Kidney (tissue), 14 donors: Measurements from ENCODE around the gene MLLT1. TPM values are rescaled to one million over a fixed set of nuclear protein-coding genes. Genes with fewer than 3 reads are reported as not detected.

Source experiments
- DNase-seq, 5 donors: peaks; one replicate each; pipeline ENCODE4 v3.0.0-alpha.2; 2013 to 2020
- FAIRE-seq: peaks from 2 replicates; lab custom pipeline; 2012; peaks lifted over from hg19 to GRCh38; lab: Jason Lieb, UNC
- H3K27ac ChIP-seq, 2 donors: one replicate each; pipeline ENCODE4 v1.7.0; 2013; ENCODE audit warnings: low read depth in 2 of 2, low read length in 2 of 2, inconsistent platforms in 1 of 2
- H3K27me3 ChIP-seq: one replicate; pipeline ENCODE4 v1.7.1; 2013; ENCODE audit warnings: low read length, inconsistent platforms; ENCODE audit not compliant: control insufficient read depth, insufficient read depth
- H3K36me3 ChIP-seq, 3 donors: one replicate each; pipeline versions ENCODE4 v1.7.0 to v1.7.1; 2013; ENCODE audit warnings: low read length in 3 of 3, control low read depth in 1 of 3, inconsistent platforms in 1 of 3; ENCODE audit not compliant: insufficient read depth in 3 of 3, control insufficient read depth in 2 of 3
- H3K4me1 ChIP-seq, 3 donors: one replicate each; pipeline versions ENCODE4 v1.7.0 to v1.7.1; 2013; ENCODE audit warnings: low read length in 3 of 3, inconsistent platforms in 1 of 3, low read depth in 1 of 3; ENCODE audit not compliant: control insufficient read depth in 2 of 3, insufficient read depth in 2 of 3
- H3K4me3 ChIP-seq, 3 donors: one replicate each; pipeline versions ENCODE4 v1.7.0 to v1.8.1; 2013; ENCODE audit warnings: low read length in 3 of 3, control low read depth in 1 of 3, inconsistent platforms in 1 of 3
- H3K9ac ChIP-seq, 3 donors: one replicate each; pipeline versions ENCODE4 v1.7.0 to v1.7.1; 2013; ENCODE audit warnings: low read length in 3 of 3, control low read depth in 1 of 3, inconsistent platforms in 1 of 3
- H3K9me3 ChIP-seq, 3 donors: one replicate each; pipeline versions ENCODE4 v1.7.0 to v1.7.1; 2013; ENCODE audit warnings: low read length in 3 of 3, control low read depth in 1 of 3, inconsistent platforms in 1 of 3; ENCODE audit not compliant: control insufficient read depth in 2 of 3, insufficient read depth in 1 of 3
- intact Hi-C: fragments of 100-400 bp; cut with DNase I; formaldehyde crosslinking; loops from one replicate; pipeline ENCODE4 v1.11.1; 2022
- polyA plus RNA-seq: library from polyadenylated mRNA; stranded (reverse); fragments of 350-450 nt; fragmentation: Illumina TruSeq; extraction: RNeasy Lipid Tissue Mini Kit (QIAGEN cat#74804); gene quantifications from one replicate; pipeline ENCODE4 v1.2.3, GENCODE V29; 2014; ENCODE audit warnings: low read depth, low replicate concordance; ENCODE audit not compliant: insufficient read depth
- total RNA-seq: library from RNA; stranded (reverse); fragmentation: NEBNext Ultra II Directional; extraction: Animal tissue kit (Norgen Biotek cat#: 25700); gene quantifications from one replicate; pipeline ENCODE4 v1.2.1, GENCODE V29; 2021
- TF ChIP-seq, protein P1 (sequence below): IDR thresholded peaks from 3 replicates; pipeline ENCODE4 v1.5.1; 2012; ENCODE audit warnings: mild to moderate bottlenecking, moderate library complexity, borderline replicate concordance; ENCODE audit not compliant: insufficient read depth; ENCODE audit errors: extremely low read depth
- donor health status: control.
- donor health status: control.
- donor health status: control.
- donor health status: control.
- donor health status: control.
- donor health status: DM: yes; HTN: yes; CAD: no.
- donor health status: Normal renal cell carcinoma (clear cell type).

The MLLT1 gene
- total and polyA plus RNA-seq, 2 donors from 2014 or later: 32.0 to 53.2 TPM

DNA sequence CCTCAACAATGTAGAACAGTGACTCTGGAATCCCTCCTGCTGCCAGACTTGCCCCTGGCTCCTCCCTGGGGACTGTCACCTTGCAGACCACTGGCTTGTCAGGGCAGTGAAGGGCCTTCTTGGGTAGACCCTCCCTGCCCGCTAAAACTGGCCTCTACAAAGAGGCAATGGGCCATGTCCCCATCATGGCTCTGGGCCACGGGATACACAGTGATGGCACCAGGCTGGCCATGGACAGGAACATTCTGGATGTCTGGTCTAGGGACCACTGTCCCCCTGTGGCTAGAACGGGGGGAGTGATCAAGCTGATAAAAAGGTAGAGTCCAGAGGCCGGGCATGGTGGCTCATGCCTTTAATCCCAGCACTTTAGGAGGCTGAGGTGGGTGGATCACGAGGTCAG is 83.4 kb downstream of the MLLT1 start:
- Histone ChIP-seq H3K4me1 (peaks cover 0 to 7% (median 0%) of the 10 kb centered on the region in 3 donors), H3K27ac (no peak overlapping the region), H3K27me3 (no peaks in the 10 kb centered on the region), H3K9ac (no peak overlapping the region), H3K4me3 (no peak overlapping the region), H3K36me3 (peaks cover 0 to 3% (median 0%) of the 10 kb centered on the region in 3 donors), H3K9me3 (no peaks in the 10 kb centered on the region)
- TF ChIP-seq, protein P1, sequence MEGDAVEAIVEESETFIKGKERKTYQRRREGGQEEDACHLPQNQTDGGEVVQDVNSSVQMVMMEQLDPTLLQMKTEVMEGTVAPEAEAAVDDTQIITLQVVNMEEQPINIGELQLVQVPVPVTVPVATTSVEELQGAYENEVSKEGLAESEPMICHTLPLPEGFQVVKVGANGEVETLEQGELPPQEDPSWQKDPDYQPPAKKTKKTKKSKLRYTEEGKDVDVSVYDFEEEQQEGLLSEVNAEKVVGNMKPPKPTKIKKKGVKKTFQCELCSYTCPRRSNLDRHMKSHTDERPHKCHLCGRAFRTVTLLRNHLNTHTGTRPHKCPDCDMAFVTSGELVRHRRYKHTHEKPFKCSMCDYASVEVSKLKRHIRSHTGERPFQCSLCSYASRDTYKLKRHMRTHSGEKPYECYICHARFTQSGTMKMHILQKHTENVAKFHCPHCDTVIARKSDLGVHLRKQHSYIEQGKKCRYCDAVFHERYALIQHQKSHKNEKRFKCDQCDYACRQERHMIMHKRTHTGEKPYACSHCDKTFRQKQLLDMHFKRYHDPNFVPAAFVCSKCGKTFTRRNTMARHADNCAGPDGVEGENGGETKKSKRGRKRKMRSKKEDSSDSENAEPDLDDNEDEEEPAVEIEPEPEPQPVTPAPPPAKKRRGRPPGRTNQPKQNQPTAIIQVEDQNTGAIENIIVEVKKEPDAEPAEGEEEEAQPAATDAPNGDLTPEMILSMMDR: no peak
- intact Hi-C loops: no loop called here
- FAIRE-seq (no peak), DNase-seq (no peak)

- Histone ChIP-seq H3K4me1 (no peaks in the 10 kb centered on the region), H3K36me3 (peaks cover 0 to 3% (median 0%) of the 10 kb centered on the region in 3 donors), H3K27ac (no peak overlapping the region), H3K9me3 (no peaks in the 10 kb centered on the region), H3K27me3 (no peaks in the 10 kb centered on the region), H3K4me3 (no peak overlapping the region), H3K9ac (no peak overlapping the region)
- intact Hi-C loops: no loop called here
- TF ChIP-seq, protein P1: no peak
- no peak for DNase-seq
- FAIRE-seq: no peak
These were observed 91.0 kb downstream of the MLLT1 start for GRCh38 chr19:6188811-6189210.

GRCh38 chr19:6187374-6187773 is 92.4 kb downstream of the MLLT1 start:
- Histone ChIP-seq H3K9ac (no peak overlapping the region), H3K36me3 (peaks cover 0 to 3% (median 0%) of the 10 kb centered on the region in 3 donors), H3K27ac (no peak overlapping the region), H3K4me1 (no peaks in the 10 kb centered on the region), H3K9me3 (no peaks in the 10 kb centered on the region), H3K27me3 (no peaks in the 10 kb centered on the region), H3K4me3 (no peak overlapping the region)
- intact Hi-C loops: no loop called here
- DNase-seq: no peak
- TF ChIP-seq, protein P1: no peak
- FAIRE-seq: no peak
